H1 (cell line): ENCODE results near the gene RUNX1. TPM values are rescaled to one million over a fixed set of nuclear protein-coding genes. Genes with fewer than 3 reads are reported as not detected.

ENCODE experiments used
- CTCF ChIA-PET: fragments of 300-600 bp; sonication (Branson Sonifier 250); formaldehyde crosslinking; loops from one replicate; lab custom pipeline; 2021; ENCODE audit not compliant: partially characterized antibody; lab: Charles Lee
- POLR2A ChIA-PET: fragments of 300-600 bp; sonication (Branson Sonifier 250); formaldehyde crosslinking; loops from one replicate; lab custom pipeline; 2021; ENCODE audit warnings: inconsistent platforms; ENCODE audit not compliant: partially characterized antibody; lab: Charles Lee
- DNase-seq, 2 experiments: peaks; one replicate each; pipeline versions ENCODE4 v3.0.0 to v3.0.0-alpha.2; 2010 to 2022; ENCODE audit warnings: low spot score in 2 of 2, low read depth in 1 of 2, mixed read lengths in 1 of 2
- FAIRE-seq: peaks from 2 replicates; lab custom pipeline; 2011; peaks lifted over from hg19 to GRCh38; lab: Jason Lieb, UNC
- H2AFZ ChIP-seq: 2 replicates; pipeline ENCODE4 v1.8.1; 2012; ENCODE audit warnings: low read length, inconsistent platforms
- H2AK5ac ChIP-seq: 2 replicates; pipeline ENCODE4 v1.6.1; 2013; ENCODE audit warnings: low read depth, low read length
- H2BK120ac ChIP-seq: replicated peaks from 2 replicates; pipeline ENCODE3; 2013; ENCODE audit warnings: low read depth, low read length, inconsistent platforms
- H2BK12ac ChIP-seq: 2 replicates; pipeline ENCODE4 v1.6.1; 2013; ENCODE audit warnings: low read depth, low read length
- H2BK15ac ChIP-seq: 2 replicates; pipeline ENCODE4 v1.6.1; 2013; ENCODE audit warnings: low read length
- H2BK20ac ChIP-seq: 2 replicates; pipeline ENCODE4 v1.6.1; 2013; ENCODE audit warnings: low read length
- H2BK5ac ChIP-seq: 2 replicates; pipeline ENCODE4 v1.6.1; 2013; ENCODE audit warnings: low read depth, low read length
- H3K14ac ChIP-seq: 2 replicates; pipeline ENCODE4 v1.6.1; 2013; ENCODE audit warnings: inconsistent platforms; ENCODE audit not compliant: insufficient read length
- H3K18ac ChIP-seq: 2 replicates; pipeline ENCODE4 v1.6.1; 2013; ENCODE audit warnings: low read length; ENCODE audit errors: extremely low read depth
- H3K23ac ChIP-seq: 2 replicates; pipeline ENCODE4 v1.6.1; 2013; ENCODE audit warnings: inconsistent platforms; ENCODE audit not compliant: insufficient read length
- H3K23me2 ChIP-seq: 2 replicates; pipeline ENCODE4 v1.6.1; 2013; ENCODE audit warnings: low read depth, low read length
- H3K27ac ChIP-seq: 2 replicates; pipeline ENCODE4 v1.6.1; 2011; ENCODE audit warnings: low read depth, low read length, inconsistent platforms
- H3K27me3 ChIP-seq, 4 experiments: replicated peaks in 1 of 4; 1 replicate in 1 of 4; 2 replicates in 3 of 4; pipeline versions ENCODE4 v1.6.1 to v1.8.1; 2011 to 2013; ENCODE audit warnings: low read length in 3 of 4, mild to moderate bottlenecking in 3 of 4, inconsistent platforms in 2 of 4, mixed read lengths in 2 of 4, moderate library complexity in 1 of 4; ENCODE audit not compliant: control insufficient read depth in 3 of 4, insufficient read depth in 3 of 4; ENCODE audit errors: extremely low read depth in 1 of 4
- H3K36me3 ChIP-seq, 4 experiments: 2 replicates each; pipeline versions ENCODE4 v1.6.1 to v1.8.1; 2011 to 2013; ENCODE audit warnings: mild to moderate bottlenecking in 4 of 4, low read length in 3 of 4, moderate library complexity in 2 of 4, control low read depth in 1 of 4, inconsistent platforms in 1 of 4; ENCODE audit not compliant: insufficient read depth in 4 of 4, control insufficient read depth in 2 of 4
- H3K4ac ChIP-seq: replicated peaks from 2 replicates; pipeline ENCODE3; 2013; ENCODE audit warnings: low read length, low read depth, mixed read lengths, inconsistent platforms; ENCODE audit not compliant: insufficient read length
- H3K4me1 ChIP-seq, 4 experiments: replicated peaks in 1 of 4; 1 replicate in 1 of 4; 2 replicates in 3 of 4; pipeline versions ENCODE4 v1.6.1 to v1.8.1; 2011 to 2013; ENCODE audit warnings: low read length in 3 of 4, inconsistent platforms in 2 of 4, mixed read lengths in 1 of 4; ENCODE audit not compliant: insufficient read depth in 4 of 4, control insufficient read depth in 3 of 4
- H3K4me2 ChIP-seq, 2 experiments: 2 replicates each; pipeline versions ENCODE4 v1.6.1 to v1.8.1; 2011 to 2013; ENCODE audit warnings: low read depth in 2 of 2, low read length in 2 of 2, control low read depth in 1 of 2, inconsistent platforms in 1 of 2, mild to moderate bottlenecking in 1 of 2; ENCODE audit not compliant: insufficient read depth in 1 of 2
- H3K4me3 ChIP-seq, 4 experiments: fragments of 200-600, 300-600 bp in 1 of 4; sonication (generic), shearing (Covaris generic), sonication (Bioruptor Twin) in 1 of 4; 2 replicates each; pipeline versions ENCODE4 v1.5.1 to v1.8.1; 2011 to 2016; ENCODE audit warnings: low read length in 4 of 4, low read depth in 3 of 4, control low read depth in 2 of 4, inconsistent platforms in 2 of 4, mild to moderate bottlenecking in 2 of 4, mixed read lengths in 1 of 4, moderate library complexity in 1 of 4; ENCODE audit not compliant: insufficient read depth in 2 of 4; ENCODE audit errors: extremely low read depth in 1 of 4
- H3K56ac ChIP-seq: replicated peaks from 2 replicates; pipeline ENCODE3; 2013; ENCODE audit warnings: low read depth, mild to moderate bottlenecking, mixed read lengths, low read length, inconsistent platforms; ENCODE audit not compliant: insufficient read length
- H3K79me1 ChIP-seq: 2 replicates; pipeline ENCODE4 v1.6.1; 2013; ENCODE audit warnings: low read depth, low read length, control low read depth
- H3K79me2 ChIP-seq, 2 experiments: 2 replicates each; pipeline versions ENCODE4 v1.6.1 to v1.8.1; 2012 to 2013; ENCODE audit warnings: low read length in 2 of 2, mild to moderate bottlenecking in 2 of 2, inconsistent platforms in 1 of 2; ENCODE audit not compliant: insufficient read depth in 2 of 2, control insufficient read depth in 1 of 2
- H3K9ac ChIP-seq, 4 experiments: replicated peaks in 1 of 4; 1 replicate in 1 of 4; 2 replicates in 3 of 4; pipeline versions ENCODE4 v1.6.1 to v1.8.1; 2011 to 2013; ENCODE audit warnings: low read depth in 3 of 4, low read length in 3 of 4, control low read depth in 2 of 4, mild to moderate bottlenecking in 2 of 4, moderate library complexity in 2 of 4, inconsistent platforms in 1 of 4; ENCODE audit errors: extremely low read depth in 1 of 4
- H3K9me3 ChIP-seq, 2 experiments: 2 replicates each; pipeline versions ENCODE4 v1.6.1 to v1.8.1; 2012 to 2013; ENCODE audit warnings: mild to moderate bottlenecking in 2 of 2, moderate library complexity in 2 of 2, control low read depth in 1 of 2, inconsistent platforms in 1 of 2, low read depth in 1 of 2, low read length in 1 of 2, mixed read lengths in 1 of 2; ENCODE audit not compliant: insufficient read depth in 2 of 2
- H4K20me1 ChIP-seq, 2 experiments: replicated peaks in 1 of 2; 2 replicates each; pipeline versions ENCODE3 to v1.8.1; 2011 to 2013; ENCODE audit warnings: inconsistent platforms in 2 of 2, low read length in 2 of 2, mild to moderate bottlenecking in 1 of 2; ENCODE audit not compliant: insufficient read depth in 2 of 2, control insufficient read depth in 1 of 2
- H4K5ac ChIP-seq: 2 replicates; pipeline ENCODE4 v1.6.1; 2013; ENCODE audit warnings: low read length, low read depth, mixed read lengths, inconsistent platforms; ENCODE audit not compliant: insufficient read length
- H4K8ac ChIP-seq: 2 replicates; pipeline ENCODE4 v1.8.0; 2013; ENCODE audit warnings: mild to moderate bottlenecking, moderate library complexity, low read length, inconsistent platforms; ENCODE audit not compliant: insufficient read depth; ENCODE audit errors: extremely low read depth
- H4K91ac ChIP-seq: replicated peaks from 2 replicates; pipeline ENCODE3; 2013; ENCODE audit warnings: low read length, mixed read lengths, inconsistent platforms; ENCODE audit not compliant: insufficient read length
- CBX5 ChIP-seq: fragments of 300-800, 300-1000 bp; sonication (generic); IDR thresholded peaks from 2 replicates; pipeline ENCODE4 v1.7.1; 2016; ENCODE audit warnings: antibody characterized with exemption, low read length, low read depth
- HDAC6 ChIP-seq: IDR thresholded peaks from one replicate; pipeline ENCODE4 v1.7.1; 2012; ENCODE audit warnings: low read depth, mild to moderate bottlenecking, inconsistent platforms, low read length, moderate library complexity
- PHF8 ChIP-seq: fragments of 200-600 bp; sonication (generic); conservative IDR thresholded peaks from 2 replicates; pipeline ENCODE4 v1.7.1; 2012; ENCODE audit warnings: low read depth, mild to moderate bottlenecking, inconsistent platforms, low read length, moderate library complexity
- SAP30 ChIP-seq: fragments of 300-600 bp; sonication (generic); IDR thresholded peaks from 2 replicates; pipeline ENCODE4 v1.7.1; 2012; ENCODE audit warnings: low read length, moderate library complexity, mild to moderate bottlenecking, inconsistent platforms; ENCODE audit not compliant: insufficient read depth, insufficient replicate concordance
- SP4 ChIP-seq: IDR thresholded peaks from 2 replicates; pipeline ENCODE4 v1.6.1; 2012; ENCODE audit warnings: low read length, inconsistent platforms
- SRF ChIP-seq: IDR thresholded peaks from 2 replicates; pipeline ENCODE4 v1.6.1; 2011; ENCODE audit warnings: mild to moderate bottlenecking, low read depth, low read length, moderate library complexity
- SUZ12 ChIP-seq: fragments of 200-600 bp; sonication (generic); IDR thresholded peaks from 2 replicates; pipeline ENCODE4 v1.6.1; 2012; ENCODE audit warnings: mild to moderate bottlenecking, inconsistent platforms, low read length, moderate library complexity, mixed read lengths
- TAF1 ChIP-seq: IDR thresholded peaks from 2 replicates; pipeline ENCODE4 v1.6.1; 2011; ENCODE audit warnings: mild to moderate bottlenecking, low read depth, low read length
- WGBS, 2 experiments: shearing (Covaris generic) in 1 of 2; methylation state at CpG; one replicate each; pipeline versions ENCODE4 v1.1.6 to v1.1.7; 2013 to 2015; ENCODE audit warnings: low lambda C conversion rate in 2 of 2, mixed read lengths in 2 of 2, inconsistent platforms in 1 of 2, low coverage in 1 of 2, missing lambda C conversion rate in 1 of 2; ENCODE audit not compliant: insufficient replicate concordance in 2 of 2, insufficient coverage in 1 of 2, insufficient read length in 1 of 2; ENCODE audit errors: extremely low coverage in 1 of 2, missing lambda C conversion rate in 1 of 2; 5-methylcytosine and 5-hydroxymethylcytosine counted together
- polyA plus RNA-seq, 7 experiments: library from polyadenylated mRNA; depleted of rRNA in 3 of 7; stranded (reverse) in 5 of 7; unstranded in 2 of 7; fragments of >200 nt in 5 of 7; fragments of 200-250 nt in 2 of 7; gene quantifications; 1 replicate in 5 of 7; 2 replicates in 1 of 7; 4 replicates in 1 of 7; pipeline versions ENCODE4 v1.2.1 to v1.2.3, GENCODE V29; 2011 to 2013; ENCODE audit warnings: missing spikeins in 2 of 7, mixed read lengths in 2 of 7
- total RNA-seq: library from RNA; stranded (reverse); fragmentation: NEBNext Ultra II Directional; extraction: Animal tissue kit (Norgen Biotek cat#: 25700); gene quantifications from 2 replicates; pipeline ENCODE4 v1.2.1, GENCODE V29; 2021
- TF ChIP-seq, protein P1 (sequence below): IDR thresholded peaks from 2 replicates; pipeline ENCODE4 v1.6.1; 2012; ENCODE audit warnings: inconsistent platforms

Gene RUNX1
- total and polyA plus RNA-seq, 2 of the 8 experiments (the other 6 are each of a cell fraction or from before 2014, with no cell fraction given), result 0.20 to 0.60 TPM

- CTCF ChIA-PET, result interaction anchor here (1.0 to 1.2 kb wide), 2 partner anchors 61 to 505 kb away, joined by 3 read pairs; no protein-coding TSS in a partner anchor
- H4K8ac ChIP-seq, result no peak overlapping the region
- H3K9me3 ChIP-seq, result no peaks in the 10 kb centered on the region
- no peak overlapping the region for H2BK15ac ChIP-seq
- POLR2A ChIA-PET, result no interaction called here
- H3K56ac ChIP-seq, result no peak overlapping the region
- H3K79me2 ChIP-seq, result no peaks in the 10 kb centered on the region
- H2BK12ac ChIP-seq, result no peak overlapping the region
- no peak overlapping the region for H4K5ac ChIP-seq
- no peak overlapping the region for H3K27ac ChIP-seq
- no peak overlapping the region for H2BK120ac ChIP-seq
- H2BK5ac ChIP-seq, result no peak overlapping the region
- H2AK5ac ChIP-seq, result no peak overlapping the region
- H3K4me3 ChIP-seq, result no peak overlapping the region
- no peaks in the 10 kb centered on the region; the same call in 1 of the 2 replicates for H3K23me2 ChIP-seq
- no peaks in the 10 kb centered on the region for H3K4me1 ChIP-seq
- H3K14ac ChIP-seq, result no peak overlapping the region
- H3K4ac ChIP-seq, result no peak overlapping the region
- H3K4me2 ChIP-seq, result no peak overlapping the region
- no peak overlapping the region for H4K91ac ChIP-seq
- WGBS, 2 experiments, result 95% methylated on average over 5 of the region's 5 CpGs; no CpG with 5 or more reads in 1 of the 2 experiments
- no peak overlapping the region for H3K18ac ChIP-seq
- H3K9ac ChIP-seq, result no peak overlapping the region
- no peaks in the 10 kb centered on the region for H3K79me1 ChIP-seq
- H3K27me3 ChIP-seq, result no peaks in the 10 kb centered on the region
- FAIRE-seq (no peak), DNase-seq (no peak)
- no peak overlapping the region for H3K23ac ChIP-seq
- no peaks in the 10 kb centered on the region for H3K36me3 ChIP-seq
- H2AFZ ChIP-seq, result no peak overlapping the region
- H2BK20ac ChIP-seq, result no peak overlapping the region
- H4K20me1 ChIP-seq, result peaks cover 0 to 2% of the 10 kb centered on the region in 2 experiments
- no peak for TF ChIP-seq SAP30
- TF ChIP-seq SRF, result no peak
- TF ChIP-seq CBX5, result no peak
- no peak for TF ChIP-seq SP4
- no peak for TF ChIP-seq HDAC6
- TF ChIP-seq, protein P1, sequence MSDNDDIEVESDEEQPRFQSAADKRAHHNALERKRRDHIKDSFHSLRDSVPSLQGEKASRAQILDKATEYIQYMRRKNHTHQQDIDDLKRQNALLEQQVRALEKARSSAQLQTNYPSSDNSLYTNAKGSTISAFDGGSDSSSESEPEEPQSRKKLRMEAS, result no peak
- TF ChIP-seq SUZ12, result no peak
- TF ChIP-seq TAF1, result no peak
- TF ChIP-seq PHF8, result no peak
Observed at GRCh38 chr21:34913811-34914210, 135.3 kb downstream of the RUNX1 start.
